NCI-H2227 (cell line): Measurements from ENCODE around the gene HECW1.
"Not testable (repeated sequence)": the region's sequence is repeated elsewhere in the genome, so short reads cannot be mapped to it uniquely, and the experiment has no call there.

Source experiments
- DNase-seq: peaks from one replicate; lab custom pipeline; 2025; ENCODE audit not compliant: unreplicated experiment; lab: John Stamatoyannopoulos, UW

HECW1 gene

DNA sequence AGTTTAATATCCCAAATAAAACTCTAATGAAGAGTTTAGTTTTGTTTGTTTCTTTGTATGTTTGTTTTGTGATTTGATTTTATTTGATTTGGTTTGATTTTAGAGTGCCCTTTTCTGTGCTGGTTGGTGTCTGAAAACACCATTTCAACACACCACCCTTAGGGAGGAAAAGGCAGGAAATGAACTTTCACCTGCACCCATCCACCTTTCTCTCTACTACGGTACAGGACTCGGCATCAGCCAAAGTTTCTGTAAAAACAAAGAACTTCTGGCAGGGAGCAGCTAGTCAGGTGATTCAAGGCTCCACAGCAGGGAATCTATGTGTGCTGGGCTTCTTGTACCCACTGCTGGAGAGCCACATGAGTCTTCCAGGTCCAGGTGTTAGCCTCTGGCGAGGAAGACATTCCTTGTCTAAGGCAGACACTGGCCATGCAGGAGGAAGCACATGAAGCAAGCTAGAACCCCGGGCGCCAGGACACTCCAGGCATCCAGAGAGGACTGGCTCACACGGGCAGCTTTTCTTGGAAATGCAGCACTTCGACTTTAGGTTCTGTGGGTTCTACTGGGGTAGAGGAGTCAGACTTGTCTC is 448.4 kb downstream of the HECW1 start:
- no peak for DNase-seq

DNA sequence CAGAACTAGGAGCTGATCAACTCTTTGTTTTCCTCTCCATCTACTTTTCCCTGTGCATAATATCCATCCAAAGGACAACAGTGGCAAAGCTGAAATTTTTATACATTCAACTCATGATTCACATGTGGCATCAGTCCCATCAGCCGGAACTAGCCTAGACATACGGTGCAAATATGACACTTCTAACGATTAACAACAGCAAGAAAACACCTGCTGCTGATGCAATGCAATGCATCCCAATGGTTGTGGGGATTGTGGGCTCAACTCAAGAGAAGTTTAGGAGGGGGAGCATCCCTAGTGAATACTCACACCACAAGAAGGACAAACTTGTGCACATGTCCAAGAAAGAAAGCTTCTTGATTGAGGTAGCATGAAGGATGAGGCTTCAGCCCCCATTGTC is 449.9 kb downstream of the HECW1 start:
- no peak for DNase-seq

DNA sequence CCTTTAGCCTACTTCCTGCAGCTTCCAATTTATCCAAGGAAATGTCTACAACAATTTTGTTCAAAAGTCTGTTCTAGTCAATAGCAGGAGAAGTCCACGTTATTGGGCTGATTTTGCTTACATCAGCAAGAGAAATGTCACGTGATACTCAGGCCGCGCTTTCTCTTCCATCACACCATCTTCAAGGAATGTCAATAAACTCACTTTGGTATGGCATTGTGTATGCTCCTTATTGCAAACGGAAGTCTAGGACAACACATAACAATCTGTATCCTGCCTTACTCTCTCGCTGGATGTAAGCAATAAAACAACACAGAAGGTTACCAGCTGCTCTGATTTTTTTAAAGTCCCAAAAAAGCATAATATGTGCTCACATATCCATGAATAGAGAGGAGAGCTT is 453.3 kb downstream of the HECW1 start:
- no peak for DNase-seq

DNA sequence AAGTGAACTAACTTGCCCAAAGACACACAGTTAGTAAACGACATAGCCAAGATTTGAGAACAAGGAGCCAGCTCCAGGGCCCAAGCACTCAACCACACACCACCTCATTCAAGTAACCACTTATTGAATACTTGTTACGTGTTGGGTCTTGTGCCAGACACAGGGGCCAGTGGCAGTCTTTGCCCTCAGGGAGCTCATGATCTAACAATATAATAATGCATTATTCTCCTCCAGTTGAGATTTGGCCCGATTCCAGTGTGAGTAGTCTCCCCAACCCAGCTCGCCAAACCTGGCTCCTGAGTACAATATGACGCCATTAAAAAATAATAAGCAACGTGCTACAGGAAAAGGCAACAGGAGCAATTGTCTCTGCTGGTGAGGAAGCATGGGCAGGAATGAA is 456.1 kb downstream of the HECW1 start:
- DNase-seq: peak; percentile 14

DNA sequence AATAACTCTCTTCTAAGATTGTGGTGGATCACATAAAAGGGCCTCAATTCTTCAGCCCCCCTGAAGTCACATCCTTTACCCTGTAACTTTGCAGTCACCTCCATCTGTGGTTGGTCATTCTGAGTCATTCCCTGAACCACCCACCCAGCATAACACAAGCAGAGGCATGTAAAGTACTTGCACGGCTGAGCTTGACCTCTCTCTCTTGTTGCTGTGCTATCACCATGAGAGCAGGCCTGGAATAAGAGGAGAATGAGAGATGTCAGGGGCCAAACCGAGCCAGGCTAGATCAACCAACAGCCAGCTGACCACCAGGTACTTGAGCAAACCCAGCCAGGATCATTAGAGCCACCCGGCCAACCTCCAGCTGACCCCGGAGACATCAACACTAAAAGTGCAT is 457.0 kb downstream of the HECW1 start:
- no peak for DNase-seq

DNA sequence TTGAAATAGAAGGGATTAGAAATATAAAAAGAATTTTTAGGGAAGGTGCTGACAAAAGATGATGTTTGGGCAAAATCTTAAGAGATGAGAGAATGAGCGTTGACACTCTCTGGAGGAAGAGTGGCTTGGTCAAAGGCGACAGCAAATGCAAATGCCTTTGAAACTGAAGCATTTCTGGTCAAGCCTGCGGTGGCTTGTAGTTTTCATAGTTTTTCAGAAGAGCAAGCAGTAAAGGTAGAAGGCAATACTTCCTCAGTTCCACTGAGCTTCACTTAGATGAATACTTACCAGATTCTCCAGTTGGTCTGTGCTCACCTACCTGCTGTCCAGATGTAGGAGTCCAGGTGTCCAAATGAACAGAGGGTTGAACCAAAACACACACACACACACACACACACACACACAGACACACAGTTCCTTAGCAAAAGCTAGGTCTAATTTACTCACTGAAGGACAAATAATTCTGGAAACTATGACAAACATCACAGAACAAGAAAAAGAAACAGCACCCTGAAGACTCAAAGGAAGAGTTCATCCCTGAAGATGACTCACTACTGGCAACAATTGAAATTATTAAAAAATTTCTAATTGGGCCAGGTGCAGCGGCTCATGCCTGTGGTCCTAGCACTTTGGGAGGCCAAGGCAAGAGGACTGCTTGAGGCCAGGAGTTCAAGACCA is 458.4 kb downstream of the HECW1 start:
- DNase-seq: no peak

DNA sequence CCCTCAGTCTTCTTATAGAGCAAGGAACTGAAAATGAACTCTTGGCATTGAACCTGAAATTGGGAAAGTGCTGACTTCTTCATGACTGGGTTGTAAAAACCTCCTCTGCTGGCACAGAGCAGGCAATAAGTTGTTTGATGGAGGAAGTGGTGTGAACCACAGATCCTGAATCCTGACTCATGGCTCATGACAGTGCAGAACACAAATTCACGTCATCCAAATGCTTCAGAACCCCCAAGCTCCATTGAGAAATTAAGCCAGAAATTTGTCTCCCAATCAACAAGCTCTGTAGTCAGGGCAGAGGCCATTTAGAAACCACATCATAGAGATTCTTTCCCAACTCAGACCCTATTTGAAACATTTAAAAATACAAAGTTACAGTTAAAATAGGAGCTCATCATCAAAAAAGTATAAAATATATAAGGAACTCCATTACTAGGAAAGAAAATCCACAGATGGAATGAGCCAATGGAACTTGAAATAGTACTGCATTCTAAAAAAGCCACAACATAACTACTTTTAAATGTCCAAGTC is 460.1 kb downstream of the HECW1 start:
- DNase-seq: no peak

DNA sequence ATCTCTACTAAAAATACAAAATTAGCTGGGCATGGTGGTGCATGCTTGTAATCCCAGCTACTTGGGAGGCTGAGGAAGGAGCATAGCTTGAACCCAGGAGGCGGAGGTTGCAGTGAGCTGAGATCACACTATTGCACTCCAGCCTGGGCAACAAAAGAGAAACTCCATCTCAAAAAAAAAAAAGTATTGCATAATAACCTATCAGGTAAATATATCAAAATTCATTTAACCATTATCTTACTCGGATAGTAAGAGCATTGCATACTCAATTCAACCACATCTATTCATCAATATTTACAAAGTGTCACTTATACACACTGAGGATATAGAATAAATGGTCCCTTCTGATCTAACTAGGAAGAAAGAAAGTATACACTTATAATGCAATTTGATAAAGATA is 461.4 kb downstream of the HECW1 start:
- not testable (repeated sequence) for DNase-seq

DNA sequence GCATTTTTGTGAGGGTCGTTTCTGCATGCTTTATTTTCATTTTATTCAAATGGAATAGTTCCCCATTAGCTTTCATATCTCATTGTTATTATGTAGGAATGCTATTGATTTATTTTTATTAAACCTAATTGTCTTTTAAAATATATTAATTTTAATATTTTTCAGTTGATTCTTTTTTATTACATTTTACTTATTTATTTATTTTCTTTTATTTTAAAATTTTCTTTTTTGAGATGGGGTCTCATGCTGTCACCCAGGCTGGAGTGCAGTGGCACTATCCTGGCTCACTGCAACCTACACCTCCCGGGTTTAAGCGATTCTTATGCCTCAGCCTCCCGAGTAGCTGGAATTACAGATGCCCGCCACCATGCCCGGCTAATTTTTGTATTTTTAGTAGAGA is 463.1 kb downstream of the HECW1 start:
- no peak for DNase-seq

DNA sequence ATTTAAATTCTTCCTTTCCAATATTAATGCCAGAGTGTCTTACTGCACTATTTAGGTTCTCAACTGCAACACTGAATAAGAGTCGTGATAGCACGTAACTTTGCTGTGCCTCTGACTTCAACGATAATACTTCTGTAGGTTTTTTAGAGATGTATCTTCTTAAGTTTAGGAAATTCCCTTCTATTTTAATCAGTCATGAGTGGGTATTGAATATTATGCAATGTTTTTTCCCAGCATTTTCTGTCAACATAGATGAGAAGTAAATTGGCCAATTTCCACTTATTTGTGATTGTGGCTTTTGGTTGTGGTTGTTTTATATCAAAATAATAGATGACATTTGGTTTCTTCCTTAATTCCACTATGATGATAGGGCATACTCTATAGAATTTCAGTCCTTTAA is 463.8 kb downstream of the HECW1 start:
- no peak for DNase-seq

DNA sequence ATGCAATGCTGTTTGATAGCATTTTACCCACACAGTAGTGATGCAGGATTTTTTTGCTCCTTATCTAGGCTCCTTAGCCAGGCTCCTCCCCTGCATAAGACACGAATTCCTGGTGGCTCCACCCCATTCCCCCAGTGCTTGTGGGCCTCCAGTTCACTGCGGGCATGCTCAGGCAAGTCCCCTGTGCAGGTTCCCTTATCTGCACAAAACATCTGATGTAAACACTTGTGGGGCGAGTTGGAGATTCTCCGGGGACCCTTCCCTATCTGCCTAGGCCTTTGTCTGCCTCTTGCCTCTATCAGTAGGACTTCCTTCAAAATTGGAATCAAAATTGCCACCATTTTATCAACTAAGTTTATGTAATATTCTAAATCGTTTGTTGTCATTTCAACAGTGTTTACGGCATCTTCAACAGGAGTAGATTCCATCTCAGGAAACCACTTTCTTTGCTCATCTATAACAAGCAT is 465.1 kb downstream of the HECW1 start:
- DNase-seq: no peak

DNA sequence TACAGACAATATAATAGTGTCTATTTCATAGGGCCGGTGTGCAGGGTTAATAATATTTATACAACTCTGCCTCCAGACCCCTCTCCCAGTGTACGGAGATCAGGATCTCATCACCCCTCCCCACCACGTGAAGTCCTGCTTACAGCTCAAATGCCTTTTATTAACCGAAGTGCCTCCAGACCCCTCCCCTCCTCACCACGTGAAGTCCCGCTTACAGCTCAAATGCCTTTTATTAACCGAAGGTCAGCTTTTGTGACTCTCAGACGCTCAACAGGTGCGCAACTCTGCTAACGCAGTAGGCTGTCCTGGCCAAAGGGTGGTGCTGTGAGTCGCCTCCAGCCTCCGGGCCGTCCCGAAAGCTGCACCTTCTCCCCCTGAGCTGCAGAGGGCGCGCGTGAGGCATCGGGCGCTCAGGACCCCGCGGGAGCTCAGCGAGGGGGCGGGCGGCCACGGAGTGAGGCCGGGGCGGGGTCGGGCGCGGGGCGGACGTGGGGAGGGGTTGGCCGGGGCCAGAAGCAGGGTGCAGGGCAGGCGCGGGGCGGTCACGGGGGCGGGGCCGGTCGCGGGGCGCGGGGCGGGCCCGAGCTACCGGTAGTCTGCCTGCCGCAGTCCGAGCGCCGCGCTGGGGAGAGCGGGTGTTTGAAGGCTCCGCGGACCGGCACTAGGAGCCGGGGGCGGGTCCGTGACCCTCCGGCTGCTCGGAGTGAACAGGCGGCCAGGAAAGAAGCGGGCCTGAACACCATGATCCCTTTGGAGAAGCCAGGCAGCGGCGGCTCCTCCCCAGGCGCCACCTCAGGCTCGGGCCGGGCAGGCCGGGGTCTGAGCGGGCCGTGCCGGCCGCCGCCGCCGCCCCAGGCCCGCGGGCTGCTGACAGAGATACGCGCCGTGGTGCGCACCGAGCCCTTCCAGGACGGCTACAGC is 470.3 kb downstream of the HECW1 start, which contains the start of gene STK17A:
STK17A (plus strand) TSS at position 606 of the 921 bp plus-strand sequence; CDS start at position 742, 136 bp downstream.
- DNase-seq: peak; percentile 92

DNA sequence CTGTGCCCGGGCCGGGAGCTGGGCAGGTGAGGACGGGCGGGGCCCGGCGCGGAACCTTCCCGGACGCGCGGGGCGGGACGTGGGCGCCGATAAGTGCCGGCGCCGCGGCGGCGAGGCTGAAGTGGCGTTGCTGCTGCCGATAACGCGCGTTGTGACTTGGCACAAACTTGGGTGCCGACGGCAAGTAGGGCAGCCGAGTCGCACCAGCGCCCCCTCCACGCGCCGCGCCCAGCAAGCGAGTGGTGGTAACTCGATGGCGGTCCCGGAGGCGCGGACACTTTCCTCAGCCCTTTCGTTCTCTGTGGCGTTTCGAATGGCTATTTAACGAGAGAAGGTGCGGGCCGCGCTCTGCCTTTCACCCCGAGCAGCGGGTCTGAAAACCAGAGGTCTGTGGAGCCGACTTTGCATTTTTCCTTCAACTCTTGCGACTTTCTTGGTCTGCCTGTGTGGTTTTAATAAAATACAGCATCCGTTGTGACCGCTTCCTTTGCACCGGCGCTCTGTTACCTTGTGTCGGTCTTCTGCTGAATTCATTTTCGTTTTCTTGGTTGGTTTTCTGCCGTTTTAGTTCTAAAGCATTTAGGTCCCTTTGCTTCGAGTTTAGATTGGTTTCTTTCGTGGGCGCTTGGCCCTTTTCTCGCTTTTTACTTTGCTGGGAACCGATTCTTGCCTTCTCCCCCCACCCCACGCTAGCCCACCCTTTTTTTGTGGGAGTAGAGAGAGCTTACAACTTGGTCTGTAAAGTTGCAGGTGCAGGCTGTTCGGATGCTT is 471.2 kb downstream of the HECW1 start:
- peak; percentile 63 for DNase-seq

DNA sequence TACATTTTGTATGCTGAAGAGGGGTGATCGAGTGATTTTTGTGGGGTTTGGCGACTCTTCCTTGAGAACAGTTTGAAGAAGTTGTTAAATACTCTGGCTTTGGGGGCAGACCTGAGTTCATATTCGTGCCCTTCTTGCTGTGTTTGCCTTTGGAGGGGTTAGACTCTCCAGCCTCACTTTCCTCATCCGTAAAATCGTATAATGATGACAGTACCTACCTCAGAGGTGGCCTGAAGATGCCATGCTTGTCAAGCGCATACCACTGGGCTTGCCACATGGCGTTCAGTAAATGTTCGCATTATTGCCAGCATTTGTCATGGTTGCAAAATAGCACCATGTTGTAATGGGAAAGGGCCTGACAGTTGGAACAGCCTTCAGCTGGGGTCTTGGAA is 471.7 kb downstream of the HECW1 start:
- DNase-seq: no peak

DNA sequence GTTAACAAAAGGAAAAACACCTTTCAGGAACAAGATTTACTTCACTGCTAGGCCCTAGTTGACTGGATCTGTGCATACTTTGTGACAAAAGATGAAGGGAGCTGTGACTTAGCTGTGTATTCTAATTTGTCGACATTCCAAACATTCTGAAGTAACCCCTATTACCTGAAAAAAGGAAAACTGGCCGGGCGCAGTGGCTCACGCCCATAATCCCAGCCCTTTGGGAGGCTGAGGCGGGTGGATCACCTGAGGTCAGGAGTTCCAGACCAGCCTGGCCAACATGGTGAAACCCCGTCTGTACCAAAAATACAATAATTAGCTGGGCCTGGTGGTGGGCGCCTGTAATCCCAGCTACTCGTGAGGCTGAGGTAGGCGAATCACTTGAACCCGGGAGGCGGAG is 472.3 kb downstream of the HECW1 start:
- DNase-seq: not testable (repeated sequence)

DNA sequence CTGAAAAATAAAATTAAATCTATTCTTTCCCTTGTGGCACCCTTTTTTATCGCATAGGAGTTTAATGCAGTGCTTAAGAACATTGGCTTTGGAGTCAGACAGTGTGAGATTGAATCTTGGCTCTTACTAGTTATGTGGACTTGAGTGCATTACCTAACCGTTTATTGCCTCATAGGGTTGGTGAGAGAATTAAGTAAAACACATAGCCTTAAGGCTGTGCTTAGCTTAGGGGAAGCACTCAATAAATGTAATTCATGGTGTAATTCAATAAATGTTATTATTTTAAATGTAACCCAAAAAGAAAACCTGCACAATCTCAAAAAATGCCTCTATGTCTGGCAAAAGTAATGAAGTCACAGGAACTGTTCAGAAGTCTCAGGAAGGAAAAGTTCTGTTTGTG is 473.1 kb downstream of the HECW1 start:
- no peak for DNase-seq

DNA sequence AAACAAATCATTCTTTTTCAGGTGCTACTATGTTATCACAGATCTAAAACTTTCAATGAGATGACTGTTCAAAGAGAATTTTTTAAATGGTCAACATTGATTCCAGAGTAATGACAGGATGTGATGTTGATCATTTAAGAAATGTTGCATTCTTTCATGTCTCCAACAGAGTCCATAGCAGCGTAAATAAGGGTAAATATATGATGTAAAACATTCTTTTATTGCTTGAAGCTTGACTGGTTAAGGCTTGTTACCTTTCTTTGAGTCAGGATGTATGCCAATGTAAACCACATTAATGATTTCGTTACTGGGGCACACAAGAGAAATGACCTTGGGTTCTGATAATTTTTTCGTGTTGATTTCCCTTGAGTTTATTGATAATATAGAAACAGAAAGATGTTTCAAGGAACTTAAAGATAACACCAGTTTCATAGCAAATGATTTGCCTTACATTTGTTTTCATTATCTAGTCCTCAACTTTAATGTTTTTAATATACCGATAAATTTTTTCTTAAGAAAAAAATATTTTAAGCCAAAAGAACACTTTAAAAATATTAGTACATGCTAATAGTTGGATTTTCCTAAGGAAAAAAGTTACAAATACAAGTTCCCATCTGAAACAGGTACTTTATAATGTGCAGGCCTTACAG is 473.9 kb downstream of the HECW1 start:
- DNase-seq: no peak

DNA sequence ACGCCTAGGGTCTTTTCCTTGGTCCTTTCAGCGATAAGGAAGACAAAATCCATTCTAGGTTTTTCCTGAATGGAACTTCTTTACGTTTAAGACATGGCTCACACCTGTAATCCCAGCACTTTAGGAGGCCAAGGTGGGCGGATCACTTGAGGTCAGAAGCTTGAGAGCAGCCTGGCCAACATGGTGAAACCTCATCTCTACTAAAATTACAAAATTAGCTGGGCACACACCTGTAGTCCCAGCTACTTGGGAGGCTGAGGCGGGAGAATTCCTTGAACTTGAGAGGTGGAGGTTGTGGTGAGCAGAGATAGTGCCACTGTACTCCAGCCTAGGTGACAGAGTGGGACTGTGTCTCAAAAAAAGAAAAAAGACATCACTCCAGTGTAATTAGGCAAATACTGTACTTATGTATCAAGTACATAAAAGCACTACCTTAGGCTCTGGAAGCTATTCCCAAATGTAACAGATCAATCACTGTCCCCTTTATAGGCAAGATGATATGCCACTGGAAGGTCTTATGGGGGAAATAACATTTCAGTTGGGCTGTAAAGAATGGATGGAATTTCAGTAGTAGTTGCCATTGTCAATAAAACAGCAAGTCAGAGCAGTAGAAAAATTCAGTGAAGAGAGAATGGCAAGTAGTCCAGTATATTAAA is 476.2 kb downstream of the HECW1 start:
- DNase-seq: no peak

DNA sequence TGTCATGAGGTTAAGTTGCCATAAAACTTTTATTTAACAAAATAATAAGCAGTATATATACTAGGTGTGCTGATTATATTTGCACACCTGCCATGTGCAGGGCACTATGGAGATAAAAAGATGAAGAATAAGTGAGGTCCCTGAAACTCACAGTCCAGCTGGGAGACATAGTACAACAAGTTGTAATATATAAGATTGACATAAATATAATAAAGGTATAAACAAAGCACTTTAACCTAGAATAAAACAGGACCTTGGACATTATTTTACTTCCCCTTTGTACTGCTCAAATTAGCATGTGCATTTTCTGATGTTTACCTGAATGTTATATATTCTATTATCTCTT is 476.7 kb downstream of the HECW1 start:
- no peak for DNase-seq

DNA sequence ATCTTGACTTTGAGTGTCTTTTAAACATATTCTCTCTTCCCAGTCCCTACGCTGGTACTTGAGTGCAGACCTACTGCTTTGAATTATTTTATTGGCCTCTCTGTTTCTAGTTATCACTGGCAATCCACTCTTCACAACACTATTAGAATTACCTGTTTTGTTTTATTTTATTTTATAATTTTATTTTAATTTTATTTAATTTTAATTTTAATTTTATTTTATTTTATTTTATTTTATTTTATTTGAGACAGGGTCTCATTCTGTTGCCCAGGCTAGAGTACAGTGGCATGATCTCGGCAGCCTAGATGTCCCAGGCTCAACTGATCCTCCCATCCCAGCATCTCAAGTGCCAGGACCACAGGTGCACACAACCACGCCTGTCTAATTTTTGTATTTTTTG is 477.3 kb downstream of the HECW1 start:
- no peak for DNase-seq
